Activated naive CD4-positive, alpha-beta T cell treated with anti-CD3 and anti-CD28 coated beads for 36 hours (primary cell): ENCODE results near the gene MEIOB. TPM values are rescaled to one million over a fixed set of nuclear protein-coding genes. Genes with fewer than 3 reads are reported as not detected.
"Not testable (repeated sequence)": the region's sequence is repeated elsewhere in the genome, so short reads cannot be mapped to it uniquely, and the experiment has no call there.

Experiments
- CTCF ChIA-PET: fragments of 350-600 bp; sonication (Branson Sonifier 250); formaldehyde crosslinking; loops from one replicate; lab custom pipeline; 2021; ENCODE audit warnings: antibody characterized with exemption; lab: Charles Lee
- DNase-seq: peaks from one replicate; pipeline ENCODE4 v3.0.0-alpha.2; 2020
- H3K27ac Mint-ChIP-seq: one replicate; pipeline ENCODE4 v1.8.0; 2021; ENCODE audit warnings: mild to moderate bottlenecking, mixed read lengths
- H3K27me3 Mint-ChIP-seq: one replicate; pipeline ENCODE4 v1.8.0; 2021; ENCODE audit warnings: low read depth, mixed read lengths
- H3K36me3 Mint-ChIP-seq: one replicate; pipeline ENCODE4 v1.8.0; 2021; ENCODE audit warnings: low read depth, mixed read lengths
- H3K4me1 Mint-ChIP-seq: one replicate; pipeline ENCODE4 v1.8.0; 2021; ENCODE audit warnings: low read depth, mixed read lengths
- H3K4me3 Mint-ChIP-seq: one replicate; pipeline ENCODE4 v1.8.0; 2021; ENCODE audit warnings: mild to moderate bottlenecking, moderate library complexity, mixed read lengths
- H3K9me3 Mint-ChIP-seq: one replicate; pipeline ENCODE4 v1.8.0; 2021; ENCODE audit warnings: mixed read lengths
- intact Hi-C: fragments of 100-400 bp; cut with micrococcal nuclease; formaldehyde crosslinking; loops from one replicate; pipeline ENCODE4 v1.15.1; 2023
- total RNA-seq, 2 experiments: library from RNA; stranded (reverse); gene quantifications; one replicate each; pipeline ENCODE4 v1.2.3, GENCODE V29; 2021

Gene MEIOB, protein sequence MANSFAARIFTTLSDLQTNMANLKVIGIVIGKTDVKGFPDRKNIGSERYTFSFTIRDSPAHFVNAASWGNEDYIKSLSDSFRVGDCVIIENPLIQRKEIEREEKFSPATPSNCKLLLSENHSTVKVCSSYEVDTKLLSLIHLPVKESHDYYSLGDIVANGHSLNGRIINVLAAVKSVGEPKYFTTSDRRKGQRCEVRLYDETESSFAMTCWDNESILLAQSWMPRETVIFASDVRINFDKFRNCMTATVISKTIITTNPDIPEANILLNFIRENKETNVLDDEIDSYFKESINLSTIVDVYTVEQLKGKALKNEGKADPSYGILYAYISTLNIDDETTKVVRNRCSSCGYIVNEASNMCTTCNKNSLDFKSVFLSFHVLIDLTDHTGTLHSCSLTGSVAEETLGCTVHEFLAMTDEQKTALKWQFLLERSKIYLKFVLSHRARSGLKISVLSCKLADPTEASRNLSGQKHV
- under 1 TPM; 0.52 to 0.76 TPM for total RNA-seq

DNA sequence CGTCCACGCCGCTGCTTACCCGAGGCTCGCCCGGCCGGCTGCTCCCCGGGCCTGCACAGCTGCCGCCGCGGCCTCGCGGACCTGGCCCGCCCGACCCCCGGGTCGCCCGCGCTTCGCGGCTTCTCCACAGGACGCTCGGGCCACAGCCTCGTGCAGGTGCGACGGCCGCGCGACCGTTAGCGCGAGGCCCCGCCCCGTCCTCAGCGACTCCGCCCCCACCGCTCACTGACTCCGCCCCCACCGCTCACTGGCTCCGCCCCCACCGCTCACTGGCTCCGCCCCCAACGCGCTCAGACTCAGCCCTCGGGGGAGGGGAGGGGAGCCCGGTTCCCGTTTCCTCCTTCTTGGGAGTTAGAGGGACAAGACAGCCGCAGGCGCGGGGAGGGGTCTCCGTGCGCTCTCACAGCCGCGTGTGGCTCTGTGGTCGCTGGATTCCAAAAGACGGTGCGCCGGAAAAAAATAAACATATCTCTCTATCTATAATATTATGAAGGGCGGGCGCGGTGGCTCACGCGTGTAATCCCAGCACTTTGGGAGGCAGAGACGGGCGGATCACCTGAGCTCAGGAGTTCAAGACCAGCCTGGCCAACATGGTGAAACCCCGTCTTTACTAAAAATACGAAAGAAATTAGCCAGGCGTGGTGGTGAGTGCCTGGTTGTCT is at the start of gene MEIOB:
Gene MEIOB (minus strand): TSS at position 191 of the 662 bp plus-strand sequence. CDS start 3,989 bp downstream, outside the sequence.
- H3K36me3 Mint-ChIP-seq: no peaks in the 10 kb centered on the region

DNA sequence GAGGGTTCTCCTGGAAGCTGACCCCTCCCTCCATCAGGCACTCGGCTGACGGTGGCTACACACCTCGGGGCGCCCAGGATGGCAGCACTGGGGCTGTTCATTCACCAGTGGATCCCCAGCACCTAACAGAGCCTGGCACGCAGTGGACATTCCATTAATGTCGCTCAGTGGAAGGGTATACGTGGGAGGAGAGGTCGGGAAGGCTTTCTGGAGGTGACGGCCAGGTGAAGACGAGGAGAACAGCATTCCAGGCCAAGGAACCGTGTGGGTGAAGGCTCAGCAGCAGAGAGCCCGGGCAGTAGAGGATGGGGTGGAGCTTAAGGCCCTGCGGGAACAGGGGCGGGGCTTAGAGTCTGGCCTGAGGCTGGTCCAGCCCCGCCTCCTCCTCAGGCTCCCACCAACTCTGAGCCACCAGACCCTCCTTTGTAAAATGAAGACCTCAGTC is 48.8 kb upstream of the MEIOB start:
- no peak for DNase-seq
- Mint-ChIP-seq H3K27me3 (peaks cover 58% of the 10 kb centered on the region), H3K4me1 (peaks cover 4% of the 10 kb centered on the region), H3K27ac (no peak overlapping the region), H3K36me3 (no peaks in the 10 kb centered on the region), H3K4me3 (no peak overlapping the region), H3K9me3 (no peaks in the 10 kb centered on the region)
- intact Hi-C loops: no loop called here
- CTCF ChIA-PET: no interaction called here

More for the DNA sequence above, at the start of gene MEIOB:
- intact Hi-C loops: no loop called here
- no peaks in the 10 kb centered on the region for H3K9me3 Mint-ChIP-seq
- H3K27ac Mint-ChIP-seq: no peak within 1 kb of the TSS
- CTCF ChIA-PET: interaction anchor here (0.6 to 1.3 kb wide), 2 partner anchors 8 to 57 kb away, joined by 4 read pairs; no protein-coding TSS in a partner anchor
- H3K27me3 Mint-ChIP-seq: peaks cover 11% of the 10 kb centered on the region
- peaks cover 3% of the 10 kb centered on the region for H3K4me1 Mint-ChIP-seq
- H3K4me3 Mint-ChIP-seq: peak within 1 kb of the TSS; percentile 62
- DNase-seq: peak; percentile 29

DNA sequence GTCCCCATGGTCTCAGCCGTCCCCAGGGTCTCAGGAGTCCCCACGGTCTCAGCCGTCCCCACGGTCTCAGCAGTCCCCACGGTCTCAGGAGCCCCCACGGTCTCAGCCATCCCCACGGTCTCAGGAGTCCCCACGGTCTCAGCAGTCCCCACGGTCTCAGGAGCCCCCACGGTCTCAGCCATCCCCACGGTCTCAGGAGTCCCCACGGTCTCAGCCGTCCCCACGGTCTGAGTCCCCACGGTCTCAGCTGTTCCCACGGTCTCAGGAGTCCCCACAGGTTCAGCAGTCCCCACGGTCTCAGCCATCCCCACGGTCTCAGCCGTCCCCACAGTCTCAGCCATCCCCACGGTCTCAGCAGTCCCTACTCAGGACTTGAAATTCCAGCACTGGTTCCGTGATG is 48.2 kb upstream of the MEIOB start:
- H3K36me3 Mint-ChIP-seq, DNase-seq, CTCF ChIA-PET, H3K4me1 Mint-ChIP-seq, intact Hi-C loops, H3K9me3 Mint-ChIP-seq, H3K27ac Mint-ChIP-seq, H3K4me3 Mint-ChIP-seq: not testable (repeated sequence)
- H3K27me3 Mint-ChIP-seq: peaks cover 64% of the 10 kb centered on the region

DNA sequence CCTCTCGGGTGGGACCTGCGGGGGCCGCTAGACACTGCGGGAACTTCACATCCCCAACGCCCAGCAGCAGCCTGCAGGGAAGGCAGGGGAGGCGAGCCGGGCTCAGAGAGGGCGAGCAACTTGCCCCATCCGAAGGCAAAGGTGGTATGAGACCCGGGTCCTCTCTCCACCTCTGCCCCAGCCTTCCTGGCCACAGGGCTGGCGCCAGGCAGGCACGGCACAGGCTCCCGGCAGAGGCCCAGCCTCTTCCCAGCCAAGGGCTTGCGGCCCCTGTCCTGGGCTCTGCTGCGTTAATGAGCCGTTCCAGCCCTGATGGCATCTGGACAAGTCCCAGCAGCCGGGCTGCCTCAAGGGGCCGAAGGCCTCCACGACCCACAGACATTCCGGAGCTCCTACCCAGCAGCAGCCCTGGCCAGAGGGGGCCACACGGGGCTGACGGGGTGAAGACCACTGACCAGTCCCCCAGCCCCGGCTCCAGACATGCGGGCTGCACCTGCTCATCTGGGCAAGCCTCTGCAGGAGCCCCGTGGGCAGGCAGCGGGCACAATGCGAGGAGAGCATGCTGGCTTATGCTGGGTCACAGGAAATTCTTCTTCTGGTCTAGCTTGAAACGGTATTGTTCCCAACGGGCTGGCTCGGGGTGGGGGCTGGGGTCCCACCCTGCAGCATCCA is 47.5 kb upstream of the MEIOB start:
- Mint-ChIP-seq H3K9me3 (no peaks in the 10 kb centered on the region), H3K4me3 (no peak overlapping the region), H3K27ac (no peak overlapping the region), H3K36me3 (no peaks in the 10 kb centered on the region), H3K27me3 (peaks cover 68% of the 10 kb centered on the region), H3K4me1 (peaks cover 4% of the 10 kb centered on the region)
- intact Hi-C loops: no loop called here
- CTCF ChIA-PET: no interaction called here
- DNase-seq: no peak

DNA sequence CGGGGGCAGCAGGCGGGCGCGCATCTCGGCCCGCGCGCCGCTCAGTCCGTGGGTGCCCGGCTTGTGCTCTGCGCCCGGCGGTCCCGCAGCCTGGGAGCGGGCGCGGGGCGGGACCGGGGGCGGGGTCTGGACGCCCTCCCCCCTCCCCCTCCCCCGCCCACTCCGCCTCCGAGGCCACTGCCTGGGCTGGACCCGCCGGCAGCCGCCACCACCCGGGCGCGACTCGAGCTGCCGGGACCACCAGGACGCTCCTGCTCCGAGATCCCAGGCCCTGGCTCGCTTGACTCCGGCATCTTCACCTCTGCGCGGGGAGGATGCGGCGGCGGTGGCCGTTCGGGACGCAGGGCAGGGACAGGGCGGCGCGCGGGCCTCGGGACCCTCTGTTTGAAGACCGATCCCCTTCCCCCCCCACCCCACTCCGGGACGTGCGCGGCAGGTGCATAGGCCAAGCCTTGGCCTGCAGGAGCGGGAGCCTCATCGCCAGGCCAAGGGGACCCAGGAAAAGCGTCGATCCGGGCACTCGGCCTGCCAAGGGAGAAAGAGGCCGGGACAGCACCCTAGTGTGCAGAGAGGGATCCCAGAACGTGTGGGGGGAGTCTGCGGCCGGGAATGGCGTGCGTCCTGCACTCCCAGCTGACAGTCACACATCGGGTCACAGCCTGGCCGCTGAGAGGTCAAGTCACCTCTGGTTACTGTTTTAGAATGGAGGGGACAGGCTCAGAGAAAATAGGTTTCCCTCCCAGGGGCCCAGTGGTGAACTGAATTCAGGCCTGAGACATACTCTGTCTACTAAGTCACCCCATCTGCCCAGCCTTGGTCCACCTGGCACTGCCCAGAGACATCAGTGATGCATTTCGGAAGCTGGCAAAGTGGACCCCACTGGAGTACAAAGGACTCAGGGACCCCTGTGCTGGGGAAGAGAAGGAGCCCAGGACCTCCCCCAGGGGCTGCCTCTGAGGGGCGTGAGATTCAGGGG is 46.7 kb upstream of the MEIOB start, which contains the start of gene HS3ST6:
Gene HS3ST6 (minus strand): TSS at position 65 of the 976 bp plus-strand sequence. CDS start 92 bp downstream, outside the sequence.
- no peaks in the 10 kb centered on the region for H3K36me3 Mint-ChIP-seq
- H3K4me1 Mint-ChIP-seq: peaks cover 4% of the 10 kb centered on the region
- no peaks in the 10 kb centered on the region for H3K9me3 Mint-ChIP-seq
- H3K27me3 Mint-ChIP-seq: peaks cover 65% of the 10 kb centered on the region
- CTCF ChIA-PET: no interaction called here
- intact Hi-C loops: no loop called here
- no peak within 1 kb of the TSS for H3K4me3 Mint-ChIP-seq
- no peak for DNase-seq
- no peak within 1 kb of the TSS for H3K27ac Mint-ChIP-seq

DNA sequence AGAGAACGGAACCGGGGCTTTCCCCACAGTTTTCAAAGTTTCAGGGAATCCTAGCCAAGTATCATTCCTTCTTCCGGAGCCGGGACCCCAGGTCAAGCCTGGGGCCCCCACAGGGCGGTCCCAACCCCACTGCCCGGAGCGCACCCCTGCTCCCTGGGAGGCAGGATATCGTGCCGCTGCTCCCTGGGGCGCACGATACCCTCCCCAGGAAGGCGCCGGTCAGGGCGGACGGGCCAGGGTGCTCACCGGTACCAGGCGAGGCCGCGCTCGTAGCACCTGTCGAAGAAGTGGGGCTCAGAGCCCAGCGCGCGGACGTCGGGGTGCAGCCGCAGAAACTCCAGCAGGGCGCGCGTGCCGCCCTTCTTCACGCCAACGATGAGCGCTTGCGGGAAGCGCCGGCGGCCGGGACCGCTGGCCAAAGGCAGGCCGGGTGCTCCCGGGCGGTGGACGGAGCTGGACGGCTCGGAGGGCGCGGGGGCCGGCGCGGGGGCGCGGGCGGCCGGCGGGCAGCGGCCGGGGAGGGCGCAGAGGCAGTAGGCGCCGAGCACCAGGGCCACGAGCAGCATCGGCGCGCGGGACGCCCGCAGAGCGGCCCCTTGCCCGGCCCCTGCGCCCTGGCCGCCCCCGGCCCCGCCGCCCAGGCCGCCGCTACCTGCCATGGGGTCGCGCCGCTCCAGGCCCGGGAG is 45.8 kb upstream of the MEIOB start:
- intact Hi-C loops: no loop called here
- H3K27ac Mint-ChIP-seq: no peak overlapping the region

DNA sequence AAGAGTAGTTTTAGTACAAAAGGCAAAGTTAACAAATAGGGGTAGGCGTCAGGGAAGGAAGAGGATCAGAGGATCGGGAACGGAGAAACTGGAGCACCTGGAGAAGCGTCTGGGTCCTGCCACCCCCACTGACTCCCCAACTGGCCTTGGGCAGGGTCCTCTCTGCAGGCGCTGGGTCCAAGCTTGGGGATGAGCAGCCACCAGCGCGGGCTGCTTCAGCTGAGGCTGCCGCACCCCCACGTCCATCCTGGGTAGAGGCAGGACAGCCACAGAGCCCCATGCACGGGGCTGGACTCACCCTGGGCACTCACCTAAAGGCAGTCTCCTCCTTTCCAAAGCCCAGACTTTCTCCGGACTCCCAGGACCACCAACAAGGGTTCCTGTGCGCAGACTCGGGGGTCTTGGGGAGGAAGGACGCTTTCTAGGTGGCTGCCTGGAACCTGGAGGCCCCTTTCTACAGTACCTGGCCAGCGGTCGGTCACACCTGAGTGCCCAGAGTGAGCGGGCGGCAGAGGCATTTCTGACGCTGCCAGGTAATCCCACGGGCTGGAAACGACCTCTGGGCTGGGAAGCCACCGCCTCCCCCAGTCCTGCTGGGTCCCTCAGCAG is 45.2 kb upstream of the MEIOB start:
- Mint-ChIP-seq H3K27me3 (peaks cover 55% of the 10 kb centered on the region), H3K27ac (no peak overlapping the region), H3K36me3 (no peaks in the 10 kb centered on the region), H3K4me3 (no peak overlapping the region), H3K9me3 (no peaks in the 10 kb centered on the region), H3K4me1 (peaks cover 2% of the 10 kb centered on the region)
- intact Hi-C loops: no loop called here
- DNase-seq: no peak
- CTCF ChIA-PET: no interaction called here

More for the DNA sequence above, 45.8 kb upstream of the MEIOB start:
- Mint-ChIP-seq H3K27me3 (peaks cover 60% of the 10 kb centered on the region), H3K36me3 (no peaks in the 10 kb centered on the region), H3K9me3 (no peaks in the 10 kb centered on the region), H3K4me1 (peaks cover 3% of the 10 kb centered on the region), H3K4me3 (no peak overlapping the region)
- no peak for DNase-seq
- CTCF ChIA-PET: no interaction called here

DNA sequence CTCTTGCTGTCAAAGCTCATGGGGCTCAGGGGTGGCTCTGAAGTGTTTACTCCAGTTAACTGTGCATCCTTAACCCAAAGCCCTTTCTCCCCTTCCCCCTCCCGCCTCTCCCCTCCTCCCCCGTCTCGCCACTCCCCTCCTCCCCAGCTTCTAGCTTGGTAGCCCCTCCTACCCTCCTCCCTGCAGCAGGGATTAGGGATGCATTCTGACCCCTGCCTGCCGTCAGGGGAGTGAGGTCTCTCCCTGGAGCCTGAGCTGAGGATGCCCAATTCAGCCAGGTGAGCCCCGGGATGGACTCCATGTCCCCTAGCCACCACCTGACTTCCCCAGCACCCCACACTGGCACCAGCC is 44.7 kb upstream of the MEIOB start:
- intact Hi-C loops: no loop called here
- CTCF ChIA-PET: interaction anchor here (0.8 kb wide), 1 partner anchor 13 kb away, joined by 3 read pairs; no protein-coding TSS in a partner anchor
- peaks cover 2% of the 10 kb centered on the region for H3K4me1 Mint-ChIP-seq
- no peaks in the 10 kb centered on the region for H3K9me3 Mint-ChIP-seq
- no peak overlapping the region for H3K4me3 Mint-ChIP-seq
- H3K27ac Mint-ChIP-seq: no peak overlapping the region
- peaks cover 51% of the 10 kb centered on the region for H3K27me3 Mint-ChIP-seq
- H3K36me3 Mint-ChIP-seq: no peaks in the 10 kb centered on the region
- no peak for DNase-seq

DNA sequence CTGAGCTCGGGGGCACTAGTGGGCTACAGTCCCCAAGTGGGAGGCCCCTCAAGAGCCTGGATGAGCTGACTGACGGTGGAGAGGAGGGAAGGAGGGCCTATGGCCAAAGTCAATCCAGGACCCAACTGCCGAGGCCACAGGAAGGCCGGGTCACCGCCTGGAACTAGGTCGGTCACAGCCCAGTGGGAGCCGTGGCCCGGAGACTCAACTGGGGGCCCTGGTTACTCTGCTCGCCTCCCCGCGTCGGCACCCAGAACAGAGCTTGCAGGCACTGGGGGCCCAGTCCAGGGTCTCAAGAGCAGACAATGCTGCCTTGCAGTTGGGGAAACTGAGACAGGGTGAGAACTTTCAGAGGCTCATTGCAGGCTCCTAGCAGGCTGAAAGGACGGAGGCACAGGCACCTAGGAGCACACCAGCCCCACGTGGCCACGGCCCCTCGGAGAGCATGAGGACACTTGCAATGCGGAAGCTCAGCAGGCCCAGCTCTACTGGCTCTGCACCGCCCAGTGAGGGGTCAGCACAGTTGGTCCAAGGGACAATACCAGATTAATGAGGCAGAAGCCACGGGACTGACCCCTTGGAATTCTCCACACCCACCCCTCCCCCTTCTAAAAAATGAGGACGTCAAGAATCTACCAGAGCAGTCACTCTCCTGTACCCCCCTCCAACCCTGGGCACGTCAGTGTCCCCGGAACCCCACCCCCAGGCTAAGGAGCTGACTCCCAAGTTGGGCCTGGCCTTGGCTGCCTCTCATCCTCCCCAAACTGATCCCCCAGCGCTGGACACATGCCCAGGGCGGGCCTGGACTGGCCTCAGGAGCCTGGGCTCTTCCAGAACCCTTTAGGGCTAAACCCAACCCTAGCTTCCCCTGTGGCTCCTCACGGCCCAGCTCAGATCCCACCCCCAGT is 44.0 kb upstream of the MEIOB start:
- H3K36me3 Mint-ChIP-seq: no peaks in the 10 kb centered on the region
- no peaks in the 10 kb centered on the region for H3K9me3 Mint-ChIP-seq
- no peak for DNase-seq
- H3K4me3 Mint-ChIP-seq: no peak overlapping the region
- peaks cover 45% of the 10 kb centered on the region for H3K27me3 Mint-ChIP-seq
- peaks cover 2% of the 10 kb centered on the region for H3K4me1 Mint-ChIP-seq
- intact Hi-C loops: no loop called here
- H3K27ac Mint-ChIP-seq: no peak overlapping the region
- CTCF ChIA-PET: interaction anchor here (0.8 to 1.3 kb wide), 2 partner anchors 13 to 52 kb away, joined by 3 read pairs; no protein-coding TSS in a partner anchor

DNA sequence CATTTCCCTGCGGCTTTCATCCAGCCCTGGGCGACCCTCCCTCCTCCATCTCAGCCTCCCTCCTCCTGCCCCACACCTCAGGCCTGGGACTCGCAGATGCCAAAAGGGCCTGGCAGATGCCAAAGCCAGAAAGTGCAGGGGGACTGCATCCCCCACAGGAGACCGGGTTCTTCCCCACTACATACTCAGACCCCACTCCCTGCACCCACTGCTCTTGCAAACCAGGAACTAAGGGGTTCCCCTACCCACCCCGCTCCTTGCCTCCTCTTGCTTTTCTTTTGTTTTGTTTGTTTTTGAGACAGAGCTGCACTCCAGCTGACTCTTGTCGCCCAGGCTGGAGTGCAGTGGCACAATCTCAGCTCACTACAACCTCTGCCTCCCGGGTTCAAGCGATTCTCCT is 43.0 kb upstream of the MEIOB start:
- intact Hi-C loops: no loop called here
- Mint-ChIP-seq H3K4me1 (peaks cover 2% of the 10 kb centered on the region), H3K27me3 (peaks cover 36% of the 10 kb centered on the region), H3K4me3 (no peak overlapping the region), H3K27ac (no peak overlapping the region), H3K36me3 (no peaks in the 10 kb centered on the region), H3K9me3 (no peaks in the 10 kb centered on the region)
- DNase-seq: no peak
- CTCF ChIA-PET: interaction anchor here (1.3 kb wide), 1 partner anchor 51 kb away, joined by 3 read pairs; no protein-coding TSS in a partner anchor
